Lower lobe of right lung (tissue), 2 donors: ENCODE data around the gene AP1M1. TPM values are rescaled to one million over a fixed set of nuclear protein-coding genes. Genes with fewer than 3 reads are reported as not detected.

Source experiments
- ATAC-seq, 2 donors: fragments of 200-7000 bp; cut with Tn5 transposase; one replicate each; pipeline ENCODE4 v1.9.1; 2020 to 2022; ENCODE audit warnings: mild to moderate bottlenecking in 2 of 2, moderate library complexity in 2 of 2
- DNase-seq: peaks from one replicate; pipeline ENCODE4 v3.0.0-alpha.2; 2020
- H3K27ac ChIP-seq: fragments of 200-600 bp; one replicate; pipeline ENCODE4 v1.8.0; 2022
- H3K27me3 ChIP-seq: fragments of 200-600 bp; one replicate; pipeline ENCODE4 v1.8.0; 2022; ENCODE audit warnings: low read depth
- H3K36me3 ChIP-seq: fragments of 200-600 bp; one replicate; pipeline ENCODE4 v1.8.0; 2022; ENCODE audit warnings: mild to moderate bottlenecking
- H3K4me1 ChIP-seq: fragments of 200-600 bp; one replicate; pipeline ENCODE4 v1.8.0; 2022
- H3K4me3 ChIP-seq: fragments of 200-600 bp; one replicate; pipeline ENCODE4 v1.8.0; 2022; ENCODE audit warnings: mild to moderate bottlenecking
- H3K9me3 ChIP-seq: fragments of 200-600 bp; one replicate; pipeline ENCODE4 v1.8.0; 2022
- CTCF ChIP-seq: fragments of 200-600 bp; IDR thresholded peaks from one replicate; pipeline ENCODE4 v1.8.0; 2022; ENCODE audit warnings: antibody characterized with exemption, mild to moderate bottlenecking
- intact Hi-C: fragments of 100-400 bp; cut with DNase I; formaldehyde crosslinking; loops from one replicate; pipeline ENCODE4 v1.11.0; 2022
- total RNA-seq: library from RNA; stranded (reverse); fragmentation: NEBNext Ultra II Directional; extraction: Animal tissue kit (Norgen Biotek cat#: 25700); gene quantifications from one replicate; pipeline ENCODE4 v1.2.1, GENCODE V29; 2021
- donor health status: DM: no; HTN: yes; CAD: no; lungs with severe emphysema.

Gene AP1M1
- total RNA-seq, 1 donor from 2014 or later, result 66.0 TPM

GRCh38 chr19:16161840-16162239, 35.9 kb upstream of the AP1M1 start:
- ATAC-seq, result no peak
- Histone ChIP-seq H3K4me3 (no peak overlapping the region), H3K27me3 (no peaks in the 10 kb centered on the region), H3K36me3 (peaks cover 11% of the 10 kb centered on the region), H3K9me3 (no peaks in the 10 kb centered on the region), H3K4me1 (no peaks in the 10 kb centered on the region), H3K27ac (no peak overlapping the region)
- no peak for TF ChIP-seq CTCF
- intact Hi-C loops, result no loop called here
- no peak for DNase-seq

GRCh38 chr19:16164222-16164890, 33.4 kb upstream of the AP1M1 start:
- no peak for DNase-seq
- intact Hi-C loops, result no loop called here

GRCh38 chr19:16166417-16166816, 31.3 kb upstream of the AP1M1 start:
- ATAC-seq (no peak), DNase-seq (no peak)
- Histone ChIP-seq H3K27ac (no peak overlapping the region), H3K4me3 (no peak overlapping the region), H3K36me3 (no peaks in the 10 kb centered on the region), H3K27me3 (no peaks in the 10 kb centered on the region), H3K9me3 (no peaks in the 10 kb centered on the region), H3K4me1 (no peaks in the 10 kb centered on the region)
- intact Hi-C loops, result no loop called here
- no peak for TF ChIP-seq CTCF

More at GRCh38 chr19:16164222-16164890, 33.4 kb upstream of the AP1M1 start:
- H3K4me1 ChIP-seq, result no peaks in the 10 kb centered on the region
- ATAC-seq, result no peak
- no peak overlapping the region for H3K27ac ChIP-seq
- H3K4me3 ChIP-seq, result no peak overlapping the region
- H3K9me3 ChIP-seq, result no peaks in the 10 kb centered on the region
- H3K36me3 ChIP-seq, result no peaks in the 10 kb centered on the region
- H3K27me3 ChIP-seq, result no peaks in the 10 kb centered on the region
- no peak for TF ChIP-seq CTCF

- Histone ChIP-seq H3K9me3 (no peaks in the 10 kb centered on the region), H3K4me1 (no peaks in the 10 kb centered on the region), H3K4me3 (no peak overlapping the region), H3K27ac (no peak overlapping the region), H3K36me3 (no peaks in the 10 kb centered on the region), H3K27me3 (no peaks in the 10 kb centered on the region)
- DNase-seq (no peak), ATAC-seq (no peak)
- TF ChIP-seq CTCF, result no peak
- intact Hi-C loops, result no loop called here
These were observed 30.7 kb upstream of the AP1M1 start for GRCh38 chr19:16167055-16167454.

- intact Hi-C loops, result no loop called here
- DNase-seq (no peak), ATAC-seq (peak in 1 of 2 donors; percentile 52)
These were observed 29.1 kb upstream of the AP1M1 start for GRCh38 chr19:16168465-16169081.

More at GRCh38 chr19:16168465-16169081, 29.1 kb upstream of the AP1M1 start:
- no peaks in the 10 kb centered on the region for H3K4me1 ChIP-seq
- H3K9me3 ChIP-seq, result no peaks in the 10 kb centered on the region
- H3K27ac ChIP-seq, result no peak overlapping the region
- no peaks in the 10 kb centered on the region for H3K36me3 ChIP-seq
- TF ChIP-seq CTCF, result no peak
- no peak overlapping the region for H3K4me3 ChIP-seq
- no peaks in the 10 kb centered on the region for H3K27me3 ChIP-seq
